ENCODE data around the gene RABGAP1.
A peak's percentile ranks its signal among the peaks of the same experiment; 100 is the strongest.

Gene RABGAP1

GRCh38 chr9:123072407-123072995, 131.7 kb downstream of the RABGAP1 start:
- TF ChIP-seq CTCF (conservative IDR thresholded peaks at IDR 0.05; ENCODE audit: control insufficient read depth, insufficient read depth, low read depth, low read length) = no peak
- no peak overlapping the region for H3K4me3 ChIP-seq (ENCODE audit: control insufficient read depth, low read depth, low read length)
- DNase-seq (ENCODE audit: low read depth) = no peak

- TF ChIP-seq CTCF (conservative IDR thresholded peaks at IDR 0.05; ENCODE audit: control insufficient read depth, insufficient read depth, low read depth, low read length) = no peak
- DNase-seq (ENCODE audit: low read depth) = no peak
- H3K4me3 ChIP-seq (ENCODE audit: control insufficient read depth, low read depth, low read length) = no peak overlapping the region
These were observed 132.6 kb downstream of the RABGAP1 start for GRCh38 chr9:123073441-123073840.

- H3K4me3 ChIP-seq (ENCODE audit: control insufficient read depth, low read depth, low read length) = no peak overlapping the region
- TF ChIP-seq CTCF (conservative IDR thresholded peaks at IDR 0.05; ENCODE audit: control insufficient read depth, insufficient read depth, low read depth, low read length) = peak; percentile 12
- peak; percentile 71 for DNase-seq (ENCODE audit: low read depth)
These were observed 133.2 kb downstream of the RABGAP1 start for GRCh38 chr9:123073991-123074422.

- no peak overlapping the region for H3K4me3 ChIP-seq (ENCODE audit: control insufficient read depth, low read depth, low read length)
- DNase-seq (ENCODE audit: low read depth) = no peak
These were observed 133.8 kb downstream of the RABGAP1 start for GRCh38 chr9:123074628-123075027.

GRCh38 chr9:123080444-123080843, 139.6 kb downstream of the RABGAP1 start:
- H3K4me3 ChIP-seq (ENCODE audit: control insufficient read depth, low read depth, low read length) = no peak overlapping the region
- DNase-seq (ENCODE audit: low read depth) = no peak
- TF ChIP-seq CTCF (conservative IDR thresholded peaks at IDR 0.05; ENCODE audit: control insufficient read depth, insufficient read depth, low read depth, low read length) = no peak

More at GRCh38 chr9:123074628-123075027, 133.8 kb downstream of the RABGAP1 start:
- no peak for TF ChIP-seq CTCF (conservative IDR thresholded peaks at IDR 0.05; ENCODE audit: control insufficient read depth, insufficient read depth, low read depth, low read length)

- peak; percentile 69 for TF ChIP-seq CTCF (conservative IDR thresholded peaks at IDR 0.05; ENCODE audit: control insufficient read depth, insufficient read depth, low read depth, low read length)
- no peak overlapping the region for H3K4me3 ChIP-seq (ENCODE audit: control insufficient read depth, low read depth, low read length)
- peak; percentile 57 for DNase-seq (ENCODE audit: low read depth)
These were observed 141.0 kb downstream of the RABGAP1 start for GRCh38 chr9:123081824-123082223.

GRCh38 chr9:123083680-123084079, 142.9 kb downstream of the RABGAP1 start:
- DNase-seq (ENCODE audit: low read depth) = no peak
- no peak overlapping the region for H3K4me3 ChIP-seq (ENCODE audit: control insufficient read depth, low read depth, low read length)
- TF ChIP-seq CTCF (conservative IDR thresholded peaks at IDR 0.05; ENCODE audit: control insufficient read depth, insufficient read depth, low read depth, low read length) = no peak
